ENCODE data around the gene QDPR. TPM values are rescaled to one million over a fixed set of nuclear protein-coding genes. Genes with fewer than 3 reads are reported as not detected.

The QDPR gene
- total and polyA plus RNA-seq, 8 donors = 36.6 to 51.2 (median 45.3) TPM

GRCh38 chr4:17552427-17552826 is 40.5 kb upstream of the QDPR start:
- TF ChIP-seq CTCF (IDR thresholded peaks at IDR 0.05) = no peak
- Histone ChIP-seq H3K36me3 (no peaks in the 10 kb centered on the region), H3K4me1 (no peaks in the 10 kb centered on the region), H3K27me3 (no peaks in the 10 kb centered on the region), H3K4me3 (no peak overlapping the region), H3K27ac (no peak overlapping the region), H3K9me3 (no peaks in the 10 kb centered on the region)
- intact Hi-C loops (cut with DNase I) = no loop called here
- DNase-seq (no peak), ATAC-seq (no peak)

- Histone ChIP-seq H3K27ac (no peak overlapping the region), H3K27me3 (no peaks in the 10 kb centered on the region), H3K9me3 (no peaks in the 10 kb centered on the region), H3K4me3 (no peak overlapping the region), H3K4me1 (no peaks in the 10 kb centered on the region), H3K36me3 (no peaks in the 10 kb centered on the region)
- no peak for TF ChIP-seq CTCF (IDR thresholded peaks at IDR 0.05)
- DNase-seq (no peak), ATAC-seq (no peak)
- intact Hi-C loops (cut with DNase I) = no loop called here
Measured at GRCh38 chr4:17550549-17550948, 38.7 kb upstream of the QDPR start.

GRCh38 chr4:17546678-17547077 is 34.8 kb upstream of the QDPR start:
- DNase-seq = no peak
- intact Hi-C loops (cut with DNase I) = loop anchor here in 1 of 2 donors (5.0 kb wide), 1 partner anchor 91 kb away; no protein-coding TSS in a partner anchor

GRCh38 chr4:17546222-17546621 is 34.3 kb upstream of the QDPR start:
- Histone ChIP-seq H3K27ac (no peak overlapping the region), H3K36me3 (no peaks in the 10 kb centered on the region), H3K9me3 (no peaks in the 10 kb centered on the region), H3K4me1 (peaks cover 0 to 5% of the 10 kb centered on the region in 2 donors), H3K27me3 (no peaks in the 10 kb centered on the region), H3K4me3 (no peak overlapping the region)
- no peak for TF ChIP-seq CTCF (IDR thresholded peaks at IDR 0.05)
- ATAC-seq (no peak), DNase-seq (no peak)
- intact Hi-C loops (cut with DNase I) = loop anchor here in 1 of 2 donors (5.0 kb wide), 1 partner anchor 91 kb away; no protein-coding TSS in a partner anchor

More at GRCh38 chr4:17546678-17547077, 34.8 kb upstream of the QDPR start:
- no peak for ATAC-seq
- no peak overlapping the region for H3K4me3 ChIP-seq
- H3K27me3 ChIP-seq = no peaks in the 10 kb centered on the region
- H3K36me3 ChIP-seq = no peaks in the 10 kb centered on the region
- no peak overlapping the region for H3K27ac ChIP-seq
- no peaks in the 10 kb centered on the region for H3K9me3 ChIP-seq
- H3K4me1 ChIP-seq = peaks cover 0 to 5% of the 10 kb centered on the region in 2 donors
- no peak for TF ChIP-seq CTCF (IDR thresholded peaks at IDR 0.05)

- Histone ChIP-seq H3K27me3 (no peaks in the 10 kb centered on the region), H3K4me1 (peaks cover 0 to 5% of the 10 kb centered on the region in 2 donors), H3K4me3 (no peak overlapping the region), H3K9me3 (no peaks in the 10 kb centered on the region), H3K36me3 (no peaks in the 10 kb centered on the region), H3K27ac (no peak overlapping the region)
- DNase-seq (no peak), ATAC-seq (no peak)
- no peak for TF ChIP-seq CTCF (IDR thresholded peaks at IDR 0.05)
- intact Hi-C loops (cut with DNase I) = loop anchor here in 1 of 2 donors (5.0 kb wide), 1 partner anchor 92 kb away; no protein-coding TSS in a partner anchor
Measured at GRCh38 chr4:17545374-17546140, 33.7 kb upstream of the QDPR start.
